HG02970 (cell line): ENCODE data around the gene BEST3.

Source experiments
- ATAC-seq: cut with Tn5 transposase; IDR thresholded peaks from one replicate; pipeline ENCODE4 v1.9.1; 2021; ENCODE audit warnings: mild to moderate bottlenecking, moderate library complexity, moderate number of reproducible peaks; ENCODE audit not compliant: unreplicated experiment, low FRiP score

BEST3 gene

GRCh38 chr12:69655616-69656340 lies 43.3 kb downstream of the BEST3 start:
- no peak for ATAC-seq

GRCh38 chr12:69653703-69654102 lies 45.4 kb downstream of the BEST3 start:
- ATAC-seq = no peak

- no peak for ATAC-seq
Observed at GRCh38 chr12:69651922-69652321, 47.2 kb downstream of the BEST3 start.

- ATAC-seq = no peak
Observed at GRCh38 chr12:69649529-69649928, 49.6 kb downstream of the BEST3 start.

GRCh38 chr12:69648476-69648875 lies 50.6 kb downstream of the BEST3 start:
- no peak for ATAC-seq

- no peak for ATAC-seq
Observed at GRCh38 chr12:69647178-69647577, 51.9 kb downstream of the BEST3 start.

GRCh38 chr12:69645031-69645430 lies 54.1 kb downstream of the BEST3 start:
- no peak for ATAC-seq

- ATAC-seq = no peak
Observed at GRCh38 chr12:69644511-69644910, 54.6 kb downstream of the BEST3 start.

- ATAC-seq = no peak
Observed at GRCh38 chr12:69642531-69642930, 56.6 kb downstream of the BEST3 start.

GRCh38 chr12:69641546-69641945 lies 57.6 kb downstream of the BEST3 start:
- ATAC-seq = no peak

- ATAC-seq = no peak
Observed at GRCh38 chr12:69639400-69640016, 59.6 kb downstream of the BEST3 start.

GRCh38 chr12:69633061-69633460 lies 66.0 kb downstream of the BEST3 start:
- ATAC-seq = no peak

GRCh38 chr12:69630191-69630590 lies 68.9 kb downstream of the BEST3 start:
- no peak for ATAC-seq

- ATAC-seq = no peak
Observed at GRCh38 chr12:69627501-69627900, 71.6 kb downstream of the BEST3 start.

- ATAC-seq = no peak
Observed at GRCh38 chr12:69623970-69624369, 75.1 kb downstream of the BEST3 start.

- no peak for ATAC-seq
Observed at GRCh38 chr12:69621551-69621950, 77.6 kb downstream of the BEST3 start.

- no peak for ATAC-seq
Observed at GRCh38 chr12:69620921-69621320, 78.2 kb downstream of the BEST3 start.

- no peak for ATAC-seq
Observed at GRCh38 chr12:69620077-69620476, 79.0 kb downstream of the BEST3 start.

- ATAC-seq = no peak
Observed at GRCh38 chr12:69619050-69619449, 80.1 kb downstream of the BEST3 start.

GRCh38 chr12:69616025-69616424 lies 83.1 kb downstream of the BEST3 start:
- no peak for ATAC-seq

- no peak for ATAC-seq
Observed at GRCh38 chr12:69613351-69613750, 85.8 kb downstream of the BEST3 start.

GRCh38 chr12:69610729-69611128 lies 88.4 kb downstream of the BEST3 start, which contains the start of gene LRRC10:
Gene LRRC10, minus strand, starts transcription at chr12:69610907. Its CDS starts 69 bp downstream, at chr12:69610838.
- ATAC-seq = no peak
